HCT116 (cell line): Measurements from ENCODE around the gene OR2AG1. TPM values are rescaled to one million over a fixed set of nuclear protein-coding genes. Genes with fewer than 3 reads are reported as not detected.

Source experiments
- ATAC-seq: fragments of 200-7000 bp; cut with Tn5 transposase; 2 replicates; pipeline ENCODE4 v1.9.1; 2020; ENCODE audit warnings: mild to moderate bottlenecking, moderate library complexity
- BruUV-seq: library from RNA; stranded (reverse); fragments of 400-500 nt; replicated peaks from 2 replicates; lab custom pipeline; 2021; lab: Mats Ljungman, UMichigan
- CTCF ChIA-PET: fragments of 300-600 bp; sonication (Branson Sonifier 250); formaldehyde crosslinking; loops from one replicate; lab custom pipeline; 2021; ENCODE audit warnings: antibody characterized with exemption; lab: Charles Lee
- POLR2A ChIA-PET: fragments of 300-600, 350-600 bp; sonication (Branson Sonifier 250); formaldehyde crosslinking; loops from one replicate; lab custom pipeline; 2021; ENCODE audit warnings: antibody characterized with exemption; lab: Charles Lee
- RAD21 ChIA-PET, 2 experiments: fragments of 300-600 bp; sonication (Branson Sonifier 250); formaldehyde crosslinking; loops; one replicate each; lab custom pipeline; 2023; ENCODE audit warnings: low total read pairs in 2 of 2; ENCODE audit not compliant: uncharacterized antibody in 2 of 2, unreplicated experiment in 2 of 2, low non-redundant PET in 1 of 2; lab: Charles Lee
- DNase-seq: peaks from one replicate; pipeline ENCODE4 v3.0.0-alpha.2; 2010; ENCODE audit warnings: low read depth, low spot score
- H2AFZ ChIP-seq: fragments of 200-600 bp; shearing (Covaris generic), sonication (generic); 2 replicates; pipeline ENCODE4 v1.6.1; 2017; ENCODE audit warnings: low read depth, mixed run types, mixed read lengths, antibody characterized with exemption, low read length; ENCODE audit not compliant: poor library complexity, severe bottlenecking
- H3K27ac ChIP-seq: 2 replicates; pipeline ENCODE4 v1.5.1; 2012; ENCODE audit warnings: low read depth, low read length
- H3K27me3 ChIP-seq: fragments of 200-600 bp; sonication (generic); 2 replicates; pipeline ENCODE4 v1.6.1; 2016; ENCODE audit warnings: mixed run types, low read length, mixed read lengths; ENCODE audit not compliant: insufficient read depth
- H3K36me3 ChIP-seq, 2 experiments: fragments of 200-500 bp in 1 of 2; fragments of 200-600 bp in 1 of 2; sonication (Bioruptor generic) in 1 of 2; sonication (generic) in 1 of 2; 2 replicates each; pipeline versions ENCODE4 v1.5.1 to v1.6.1; 2014 to 2016; ENCODE audit warnings: low read length in 2 of 2, inconsistent platforms in 1 of 2, mixed read lengths in 1 of 2, mixed run types in 1 of 2; ENCODE audit not compliant: insufficient read depth in 2 of 2, control insufficient read depth in 1 of 2
- H3K4me1 ChIP-seq, 2 experiments: fragments of 200-600 bp in 1 of 2; sonication (generic) in 1 of 2; 2 replicates each; pipeline versions ENCODE4 v1.5.1 to v1.6.1; 2012 to 2017; ENCODE audit warnings: low read length in 2 of 2, inconsistent platforms in 1 of 2, mild to moderate bottlenecking in 1 of 2, mixed read lengths in 1 of 2, mixed run types in 1 of 2, moderate library complexity in 1 of 2; ENCODE audit not compliant: insufficient read depth in 2 of 2, control insufficient read depth in 1 of 2
- H3K4me2 ChIP-seq: fragments of 200-600 bp; sonication (generic); 2 replicates; pipeline ENCODE4 v1.6.1; 2017; ENCODE audit warnings: mixed run types, low read length, mixed read lengths
- H3K4me3 ChIP-seq, 2 experiments: fragments of 200-600 bp in 1 of 2; sonication (generic) in 1 of 2; replicated peaks in 1 of 2; 2 replicates each; pipeline ENCODE4 v1.5.1; 2011 to 2016; ENCODE audit warnings: low read length in 2 of 2, control low read depth in 1 of 2, low read depth in 1 of 2, mild to moderate bottlenecking in 1 of 2, mixed read lengths in 1 of 2, mixed run types in 1 of 2
- H3K79me2 ChIP-seq: fragments of 200-600 bp; sonication (generic); 2 replicates; pipeline ENCODE4 v1.6.1; 2017; ENCODE audit warnings: mild to moderate bottlenecking, mixed run types, low read length, moderate library complexity, mixed read lengths; ENCODE audit not compliant: insufficient read depth
- H3K9ac ChIP-seq: fragments of 200-600 bp; sonication (generic); 2 replicates; pipeline ENCODE4 v1.6.1; 2016; ENCODE audit warnings: low read length, mixed read lengths
- H3K9me2 ChIP-seq: fragments of 200-600 bp; sonication (generic), shearing (Covaris generic); 2 replicates; pipeline ENCODE4 v1.6.1; 2017; ENCODE audit warnings: mixed run types, mild to moderate bottlenecking, moderate library complexity; ENCODE audit not compliant: insufficient read depth
- H3K9me3 ChIP-seq, 2 experiments: fragments of 200-500 bp in 1 of 2; fragments of 200-600 bp in 1 of 2; sonication (Bioruptor generic) in 1 of 2; sonication (generic) in 1 of 2; 2 replicates each; pipeline ENCODE4 v1.6.1; 2014 to 2017; ENCODE audit warnings: low read length in 2 of 2, mixed read lengths in 2 of 2, inconsistent platforms in 1 of 2, low read depth in 1 of 2, mild to moderate bottlenecking in 1 of 2, mixed run types in 1 of 2, moderate library complexity in 1 of 2; ENCODE audit not compliant: control insufficient read depth in 1 of 2, insufficient read depth in 1 of 2
- H4K20me1 ChIP-seq: fragments of 200-600 bp; sonication (generic), shearing (Covaris generic); 2 replicates; pipeline ENCODE4 v1.6.1; 2017; ENCODE audit warnings: mixed run types, mild to moderate bottlenecking, moderate library complexity; ENCODE audit not compliant: insufficient read depth
- CBX3 ChIP-seq: IDR thresholded peaks from 2 replicates; pipeline ENCODE4 v1.6.1; 2012; ENCODE audit warnings: low read depth
- CEBPB ChIP-seq: IDR thresholded peaks from 2 replicates; pipeline ENCODE4 v1.6.1; 2012; ENCODE audit warnings: low read depth
- ELF1 ChIP-seq: IDR thresholded peaks from 2 replicates; pipeline ENCODE4 v1.6.1; 2012; ENCODE audit warnings: low read depth, borderline replicate concordance
- EZH2 ChIP-seq: fragments of 200-600 bp; sonication (generic); IDR thresholded peaks from 2 replicates; pipeline ENCODE4 v1.6.1; 2017; ENCODE audit warnings: antibody characterized with exemption, mixed run types
- POLR2A ChIP-seq: IDR thresholded peaks from 2 replicates; pipeline ENCODE4 v1.7.0; 2011; ENCODE audit warnings: borderline replicate concordance; ENCODE audit not compliant: insufficient read depth, insufficient read length; ENCODE audit errors: extremely low read depth
- RAD21 ChIP-seq: IDR thresholded peaks from 2 replicates; pipeline ENCODE4 v1.6.1; 2012; ENCODE audit warnings: low read depth, mild to moderate bottlenecking
- TCF7L2 ChIP-seq: IDR thresholded peaks from 2 replicates; pipeline ENCODE4 v1.7.0; 2011; ENCODE audit warnings: borderline replicate concordance, inconsistent platforms; ENCODE audit not compliant: insufficient read depth, insufficient read length; ENCODE audit errors: extremely low read depth
- YY1 ChIP-seq: IDR thresholded peaks from 2 replicates; pipeline ENCODE4 v1.6.1; 2011; ENCODE audit warnings: low read length, low read depth, moderate library complexity, mild to moderate bottlenecking; ENCODE audit not compliant: insufficient replicate concordance; ENCODE audit errors: extremely low read depth
- ZFX ChIP-seq: fragments of 450-650 bp; IDR thresholded peaks from 2 replicates; pipeline ENCODE4 v1.6.1; 2017
- intact Hi-C: fragments of 100-400 bp; cut with micrococcal nuclease; formaldehyde crosslinking; loops from 2 replicates; pipeline ENCODE4 v1.10.0; 2022
- total RNA-seq: library from RNA; stranded (reverse); gene quantifications from one replicate; pipeline ENCODE4 v1.2.1, GENCODE V29; 2021; ENCODE audit not compliant: unreplicated experiment
- TF ChIP-seq, protein P1 (sequence below), 3 experiments: fragments of 200-600 bp in 1 of 3; sonication (generic) in 1 of 3; IDR thresholded peaks in 2 of 3; conservative IDR thresholded peaks in 1 of 3; 2 replicates each; pipeline ENCODE4 v1.5.1; 2012 to 2017; ENCODE audit warnings: low read depth in 2 of 3, low read length in 2 of 3, antibody characterized with exemption in 1 of 3, borderline replicate concordance in 1 of 3, control low read depth in 1 of 3, mild to moderate bottlenecking in 1 of 3, mixed read lengths in 1 of 3, mixed run types in 1 of 3, moderate library complexity in 1 of 3; ENCODE audit not compliant: insufficient read depth in 1 of 3
- TF ChIP-seq, protein P2 (sequence below): IDR thresholded peaks from 2 replicates; pipeline ENCODE4 v1.6.1; 2011; ENCODE audit warnings: mild to moderate bottlenecking, low read length, moderate library complexity; ENCODE audit not compliant: insufficient replicate concordance; ENCODE audit errors: extremely low read depth
- TF ChIP-seq, protein P3 (sequence below): IDR thresholded peaks from 2 replicates; pipeline ENCODE4 v1.6.1; 2012

OR2AG1 gene
- total RNA-seq, 1 experiment from 2014 or later: not detected

DNA sequence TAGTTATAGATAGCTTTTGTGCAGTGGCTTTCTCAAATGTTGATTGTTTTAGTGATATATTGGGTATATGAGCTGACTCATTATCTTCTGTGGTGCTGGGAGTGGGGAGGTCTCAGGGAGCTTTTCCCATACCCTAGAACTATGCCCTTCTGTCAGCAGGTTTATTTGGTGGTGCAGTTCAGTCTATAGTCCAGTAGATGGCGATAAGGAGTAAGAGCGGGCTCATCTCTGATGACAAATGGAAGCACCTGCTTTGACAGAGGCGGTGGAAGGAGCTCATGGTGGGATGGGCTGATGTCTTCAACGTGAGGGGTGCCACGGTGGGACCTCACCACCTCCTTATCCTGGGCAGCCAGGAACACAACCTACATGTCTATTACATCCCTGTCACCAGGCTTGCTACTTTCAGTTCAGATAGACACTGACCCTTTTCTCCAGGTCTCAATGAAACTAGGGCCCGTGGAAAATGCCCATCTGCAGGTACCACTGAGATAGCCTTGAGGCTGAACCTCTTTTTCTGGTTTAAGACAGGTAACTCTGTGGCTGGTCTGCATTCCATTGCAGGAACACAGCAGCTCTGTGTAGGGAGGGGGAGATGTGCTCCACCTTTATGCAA is 29.7 kb downstream of the OR2AG1 start:
- Histone ChIP-seq H3K79me2 (no peaks in the 10 kb centered on the region), H3K4me3 (no peak overlapping the region), H3K27ac (no peak overlapping the region), H3K9me3 (no peaks in the 10 kb centered on the region), H3K27me3 (peaks cover 10% of the 10 kb centered on the region), H3K4me2 (no peak overlapping the region), H3K4me1 (no peaks in the 10 kb centered on the region), H4K20me1 (no peaks in the 10 kb centered on the region), H2AFZ (no peak overlapping the region), H3K36me3 (no peaks in the 10 kb centered on the region), H3K9ac (no peak overlapping the region), H3K9me2 (no peaks in the 10 kb centered on the region)
- no peak for TF ChIP-seq TCF7L2
- TF ChIP-seq RAD21: peak; percentile 54
- TF ChIP-seq, protein P1, sequence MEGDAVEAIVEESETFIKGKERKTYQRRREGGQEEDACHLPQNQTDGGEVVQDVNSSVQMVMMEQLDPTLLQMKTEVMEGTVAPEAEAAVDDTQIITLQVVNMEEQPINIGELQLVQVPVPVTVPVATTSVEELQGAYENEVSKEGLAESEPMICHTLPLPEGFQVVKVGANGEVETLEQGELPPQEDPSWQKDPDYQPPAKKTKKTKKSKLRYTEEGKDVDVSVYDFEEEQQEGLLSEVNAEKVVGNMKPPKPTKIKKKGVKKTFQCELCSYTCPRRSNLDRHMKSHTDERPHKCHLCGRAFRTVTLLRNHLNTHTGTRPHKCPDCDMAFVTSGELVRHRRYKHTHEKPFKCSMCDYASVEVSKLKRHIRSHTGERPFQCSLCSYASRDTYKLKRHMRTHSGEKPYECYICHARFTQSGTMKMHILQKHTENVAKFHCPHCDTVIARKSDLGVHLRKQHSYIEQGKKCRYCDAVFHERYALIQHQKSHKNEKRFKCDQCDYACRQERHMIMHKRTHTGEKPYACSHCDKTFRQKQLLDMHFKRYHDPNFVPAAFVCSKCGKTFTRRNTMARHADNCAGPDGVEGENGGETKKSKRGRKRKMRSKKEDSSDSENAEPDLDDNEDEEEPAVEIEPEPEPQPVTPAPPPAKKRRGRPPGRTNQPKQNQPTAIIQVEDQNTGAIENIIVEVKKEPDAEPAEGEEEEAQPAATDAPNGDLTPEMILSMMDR (IDR thresholded peaks at IDR 0.05 in 2 of 3, conservative IDR thresholded peaks at IDR 0.05 in 1 of 3; ENCODE audit: borderline replicate concordance in 1 of 3, insufficient read depth in 1 of 3, low read depth in 2 of 3, low read length in 2 of 3): peak; percentile 28 to 94 (median 91); a peak in 5 of 6 replicates
- no peak for TF ChIP-seq ELF1
- peak; percentile 94 for ATAC-seq
- POLR2A ChIA-PET: no interaction called here
- intact Hi-C loops: loop anchor here (10.0 kb wide), 1 partner anchor 462 kb away; no protein-coding TSS in a partner anchor
- RAD21 ChIA-PET: interaction anchor here in 1 of 2 experiments (0.5 kb wide), 1 partner anchor 75 kb away, joined by 4 read pairs; no protein-coding TSS in a partner anchor
- no TSS peak for BruUV-seq
- CTCF ChIA-PET: interaction anchor here (0.6 to 2.1 kb wide), 17 partner anchors 9 to 433 kb away, joined by 3 to 9 read pairs (median 4); partner anchors contain the start of genes OR2AG2 and OR6A2
- DNase-seq: peak; percentile 15

DNA sequence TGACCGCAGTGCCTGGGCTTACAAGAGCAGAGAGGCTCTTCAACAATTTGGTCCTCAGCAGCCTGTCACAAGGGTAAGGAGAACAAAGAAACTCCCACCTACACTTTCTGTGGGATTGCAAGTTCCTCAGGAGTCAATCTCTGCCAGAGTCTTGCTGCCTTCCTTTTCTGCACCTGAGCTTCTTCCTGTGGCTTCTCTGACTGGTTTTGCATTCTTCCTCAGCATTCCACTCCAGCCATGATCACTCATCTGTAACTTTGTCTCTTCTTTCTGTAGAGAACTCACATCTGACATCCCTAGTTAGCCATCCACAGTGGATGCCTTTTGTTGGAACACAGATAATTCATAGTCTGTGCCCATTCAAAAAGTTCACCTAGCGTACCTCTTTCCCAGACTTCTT is 30.8 kb downstream of the OR2AG1 start:
- CTCF ChIA-PET: no interaction called here
- H3K9me3 ChIP-seq: no peaks in the 10 kb centered on the region
- TF ChIP-seq, protein P1 (IDR thresholded peaks at IDR 0.05 in 2 of 3, conservative IDR thresholded peaks at IDR 0.05 in 1 of 3; ENCODE audit: borderline replicate concordance in 1 of 3, insufficient read depth in 1 of 3, low read depth in 2 of 3, low read length in 2 of 3): no peak
- TF ChIP-seq CBX3 (no peak), ZFX (no peak), POLR2A (no peak), EZH2 (no peak), CEBPB (no peak), YY1 (no peak)
- TF ChIP-seq, protein P2, sequence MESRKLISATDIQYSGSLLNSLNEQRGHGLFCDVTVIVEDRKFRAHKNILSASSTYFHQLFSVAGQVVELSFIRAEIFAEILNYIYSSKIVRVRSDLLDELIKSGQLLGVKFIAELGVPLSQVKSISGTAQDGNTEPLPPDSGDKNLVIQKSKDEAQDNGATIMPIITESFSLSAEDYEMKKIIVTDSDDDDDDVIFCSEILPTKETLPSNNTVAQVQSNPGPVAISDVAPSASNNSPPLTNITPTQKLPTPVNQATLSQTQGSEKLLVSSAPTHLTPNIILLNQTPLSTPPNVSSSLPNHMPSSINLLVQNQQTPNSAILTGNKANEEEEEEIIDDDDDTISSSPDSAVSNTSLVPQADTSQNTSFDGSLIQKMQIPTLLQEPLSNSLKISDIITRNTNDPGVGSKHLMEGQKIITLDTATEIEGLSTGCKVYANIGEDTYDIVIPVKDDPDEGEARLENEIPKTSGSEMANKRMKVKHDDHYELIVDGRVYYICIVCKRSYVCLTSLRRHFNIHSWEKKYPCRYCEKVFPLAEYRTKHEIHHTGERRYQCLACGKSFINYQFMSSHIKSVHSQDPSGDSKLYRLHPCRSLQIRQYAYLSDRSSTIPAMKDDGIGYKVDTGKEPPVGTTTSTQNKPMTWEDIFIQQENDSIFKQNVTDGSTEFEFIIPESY: no peak
- TF ChIP-seq, protein P3, sequence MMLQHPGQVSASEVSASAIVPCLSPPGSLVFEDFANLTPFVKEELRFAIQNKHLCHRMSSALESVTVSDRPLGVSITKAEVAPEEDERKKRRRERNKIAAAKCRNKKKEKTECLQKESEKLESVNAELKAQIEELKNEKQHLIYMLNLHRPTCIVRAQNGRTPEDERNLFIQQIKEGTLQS: no peak

More for the DNA sequence above, 30.8 kb downstream of the OR2AG1 start:
- H3K4me1 ChIP-seq: no peaks in the 10 kb centered on the region
- H3K9ac ChIP-seq: no peak overlapping the region
- POLR2A ChIA-PET: no interaction called here
- intact Hi-C loops: loop anchor here (10.0 kb wide), 1 partner anchor 461 kb away; no protein-coding TSS in a partner anchor
- no peak overlapping the region for H3K4me2 ChIP-seq
- H4K20me1 ChIP-seq: no peaks in the 10 kb centered on the region
- RAD21 ChIA-PET: no interaction called here
- H3K27me3 ChIP-seq: peaks cover 3% of the 10 kb centered on the region
- H3K27ac ChIP-seq: no peak overlapping the region
- H2AFZ ChIP-seq: no peak overlapping the region
- H3K79me2 ChIP-seq: no peaks in the 10 kb centered on the region
- BruUV-seq: no TSS peak
- no peaks in the 10 kb centered on the region for H3K9me2 ChIP-seq
- no peaks in the 10 kb centered on the region for H3K36me3 ChIP-seq
- ATAC-seq: no peak
- DNase-seq: no peak
- H3K4me3 ChIP-seq: no peak overlapping the region
